ENCODE measurements around the gene THSD4. TPM values are rescaled to one million over a fixed set of nuclear protein-coding genes. Genes with fewer than 3 reads are reported as not detected.

THSD4 gene
- polyA plus RNA-seq, 1 donor (not counting 4 experiments of a cell fraction or from before 2014, with no cell fraction given): 24.5 TPM

- Histone ChIP-seq H3K4me3 (ENCODE audit: control insufficient read depth in 2 of 3, extremely low read depth in 1 of 3, insufficient read depth in 2 of 3, low read depth in 1 of 3, low read length in 3 of 3) (no peak overlapping the region), H3K4me2 (ENCODE audit: control insufficient read depth, extremely low read depth, insufficient read depth, low read depth, low read length) (no peak overlapping the region), H3K79me2 (ENCODE audit: control insufficient read depth, insufficient read depth, low read length) (no peaks in the 10 kb centered on the region), H3K9me3 (ENCODE audit: control insufficient read depth, low read depth, low read length) (no peaks in the 10 kb centered on the region), H4K20me1 (ENCODE audit: control insufficient read depth, extremely low read depth, insufficient read depth, low read length) (no peaks in the 10 kb centered on the region), H3K4me1 (ENCODE audit: control insufficient read depth, extremely low read depth, insufficient read depth, low read length) (peaks cover 14% of the 10 kb centered on the region), H3K36me3 (ENCODE audit: control insufficient read depth in 2 of 2, extremely low read depth in 1 of 2, insufficient read depth in 2 of 2, low read length in 2 of 2) (peaks cover 0 to 1% of the 10 kb centered on the region in 2 experiments), H3K27me3 (ENCODE audit: control insufficient read depth, extremely low read depth, insufficient read depth, low read length) (no peaks in the 10 kb centered on the region), H3K27ac (ENCODE audit: control insufficient read depth, insufficient read depth, low read length) (no peak overlapping the region), H3K9me1 (ENCODE audit: control insufficient read depth, extremely low read depth, insufficient read depth, low read length) (no peaks in the 10 kb centered on the region), H3K9ac (ENCODE audit: control insufficient read depth, extremely low read depth, insufficient read depth, low read length) (no peak overlapping the region), H2AFZ (ENCODE audit: control insufficient read depth, low read length) (no peak overlapping the region)
- dilution Hi-C loops (cut with MboI; ENCODE audit: extremely low pct_ligation_motif_present, low sequenced_read_pairs): no loop called here
- FAIRE-seq: no peak
- no peak for DNase-seq (ENCODE audit: low read depth, low spot score)
- TF ChIP-seq EZH2 (IDR thresholded peaks at IDR 0.05; ENCODE audit: low read length) (no peak), CTCF (optimal IDR thresholded peaks at IDR 0.05 in 1 of 3, IDR thresholded peaks at IDR 0.05 in 1 of 3, conservative IDR thresholded peaks at IDR 0.05 in 1 of 3; ENCODE audit: extremely low read depth in 1 of 3, insufficient read depth in 2 of 3, low read length in 3 of 3) (no peak)
These were observed 380.1 kb downstream of the THSD4 start for GRCh38 chr15:71495398-71495780.

GRCh38 chr15:71496336-71496955 is 381.2 kb downstream of the THSD4 start:
- no peak for DNase-seq (ENCODE audit: low read depth, low spot score)
- Histone ChIP-seq H2AFZ (ENCODE audit: control insufficient read depth, low read length) (no peak overlapping the region), H3K4me2 (ENCODE audit: control insufficient read depth, extremely low read depth, insufficient read depth, low read depth, low read length) (peak overlapping the region; percentile 49), H3K9ac (ENCODE audit: control insufficient read depth, extremely low read depth, insufficient read depth, low read length) (no peak overlapping the region), H3K27me3 (ENCODE audit: control insufficient read depth, extremely low read depth, insufficient read depth, low read length) (no peaks in the 10 kb centered on the region), H3K79me2 (ENCODE audit: control insufficient read depth, insufficient read depth, low read length) (no peaks in the 10 kb centered on the region), H3K4me1 (ENCODE audit: control insufficient read depth, extremely low read depth, insufficient read depth, low read length) (peaks cover 19% of the 10 kb centered on the region), H4K20me1 (ENCODE audit: control insufficient read depth, extremely low read depth, insufficient read depth, low read length) (no peaks in the 10 kb centered on the region), H3K4me3 (ENCODE audit: control insufficient read depth in 2 of 3, extremely low read depth in 1 of 3, insufficient read depth in 2 of 3, low read depth in 1 of 3, low read length in 3 of 3) (peak overlapping the region in 1 of 3 experiments; percentile 2), H3K27ac (ENCODE audit: control insufficient read depth, insufficient read depth, low read length) (peak overlapping the region; percentile 15), H3K9me1 (ENCODE audit: control insufficient read depth, extremely low read depth, insufficient read depth, low read length) (no peaks in the 10 kb centered on the region), H3K9me3 (ENCODE audit: control insufficient read depth, low read depth, low read length) (peaks cover 2% of the 10 kb centered on the region), H3K36me3 (ENCODE audit: control insufficient read depth in 2 of 2, extremely low read depth in 1 of 2, insufficient read depth in 2 of 2, low read length in 2 of 2) (peaks cover 0 to 1% of the 10 kb centered on the region in 2 experiments)
- FAIRE-seq: peak; percentile 84
- TF ChIP-seq CTCF (optimal IDR thresholded peaks at IDR 0.05 in 1 of 3, IDR thresholded peaks at IDR 0.05 in 1 of 3, conservative IDR thresholded peaks at IDR 0.05 in 1 of 3; ENCODE audit: extremely low read depth in 1 of 3, insufficient read depth in 2 of 3, low read length in 3 of 3): no peak
- TF ChIP-seq EZH2 (IDR thresholded peaks at IDR 0.05; ENCODE audit: low read length): no peak
- dilution Hi-C loops (cut with MboI; ENCODE audit: extremely low pct_ligation_motif_present, low sequenced_read_pairs): no loop called here
